ENCODE results near the gene HLA-DMB.
A peak's percentile ranks its signal among the peaks of the same experiment; 100 is the strongest.

The HLA-DMB gene

GRCh38 chr6:32905078-32905477 is 35.8 kb downstream of the HLA-DMB start:
- no peak for DNase-seq

DNA sequence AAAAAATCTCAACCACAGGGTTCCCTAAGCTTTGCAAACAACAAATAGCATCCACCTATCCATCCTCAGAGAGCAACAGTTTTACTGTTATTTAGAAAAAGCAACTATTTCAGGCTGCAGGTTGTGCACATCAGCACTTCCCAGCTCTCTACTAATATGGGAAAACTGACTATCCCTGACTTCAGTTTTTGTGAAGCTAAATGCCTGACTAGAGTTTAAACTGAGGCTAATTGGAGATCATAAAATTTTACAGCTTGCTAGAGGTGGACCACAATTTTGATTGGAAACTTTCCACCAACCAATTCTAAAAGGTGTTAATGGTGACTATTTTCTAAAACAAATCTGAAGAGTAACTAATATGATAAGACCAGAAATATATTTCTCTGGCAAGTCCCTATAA is 36.9 kb downstream of the HLA-DMB start:
- DNase-seq, result no peak

- peak in 1 of 2 experiments; percentile 29 for DNase-seq
These were observed 45.9 kb downstream of the HLA-DMB start for GRCh38 chr6:32895006-32895345.

DNA sequence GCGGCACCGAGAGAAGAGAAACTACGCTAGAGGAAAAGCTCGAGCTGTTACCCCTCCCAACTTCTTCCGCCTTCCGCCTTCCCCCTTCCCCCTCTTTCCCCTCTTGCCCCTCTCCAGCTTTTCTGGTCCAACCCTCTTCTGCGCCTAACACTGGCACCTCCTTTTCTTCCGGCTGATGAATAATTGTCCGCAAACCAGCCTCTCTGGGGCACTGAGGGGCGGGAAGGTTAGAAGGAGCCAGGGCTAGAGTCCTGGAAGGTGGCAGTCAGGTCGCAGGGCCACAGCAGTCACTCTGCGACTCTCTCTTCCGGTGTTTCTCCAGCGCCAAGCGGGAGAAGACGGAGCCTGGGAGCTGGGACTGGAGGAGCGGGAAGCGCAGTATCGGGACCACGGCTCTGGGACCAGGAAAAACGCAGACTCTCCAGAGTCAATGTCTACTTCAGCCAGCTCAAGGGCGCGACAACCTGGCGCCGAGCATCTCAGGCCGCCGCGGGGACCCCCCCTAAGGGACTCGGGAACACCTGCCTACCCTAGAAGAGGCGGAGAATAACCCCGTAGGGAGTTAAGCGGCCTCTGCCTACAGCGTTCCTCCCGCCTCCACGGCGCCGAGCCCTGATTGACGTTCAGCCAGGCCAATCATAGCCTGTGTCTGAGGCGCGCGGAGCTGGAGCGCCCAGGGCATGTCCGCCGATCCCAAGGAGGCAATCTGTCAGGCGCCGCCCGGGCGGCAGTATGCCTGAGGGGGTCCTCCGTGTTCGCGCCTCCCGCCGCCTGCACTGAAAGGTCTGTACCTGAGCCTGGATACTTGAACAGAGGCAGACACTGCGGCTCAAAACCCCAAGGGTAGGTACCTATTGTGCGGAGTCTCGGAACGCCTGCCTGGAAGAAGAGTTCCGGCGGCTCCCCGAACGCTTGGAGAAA is 46.5 kb downstream of the HLA-DMB start:
- peak; percentile 86 to 96 for DNase-seq

GRCh38 chr6:32890831-32891230 is 50.0 kb downstream of the HLA-DMB start:
- DNase-seq, result no peak

DNA sequence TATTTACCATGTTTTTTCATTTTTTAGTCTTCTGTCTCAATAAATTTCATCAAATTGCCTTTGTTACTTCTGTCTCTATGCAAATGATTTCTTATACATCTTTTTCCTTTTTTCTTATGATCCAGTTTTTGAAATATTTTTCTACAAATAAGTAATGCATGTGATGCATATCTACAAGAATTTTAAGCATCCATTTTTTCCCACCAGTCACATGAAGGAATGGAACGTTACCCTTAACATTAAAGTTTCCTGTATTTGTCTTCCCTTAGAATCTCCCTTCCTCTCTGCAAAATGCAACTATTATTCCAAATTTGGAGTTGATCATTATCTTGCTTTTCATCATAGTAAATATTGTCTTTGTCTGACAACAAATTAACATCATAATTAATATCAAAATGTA is 51.3 kb downstream of the HLA-DMB start:
- DNase-seq, result no peak

DNA sequence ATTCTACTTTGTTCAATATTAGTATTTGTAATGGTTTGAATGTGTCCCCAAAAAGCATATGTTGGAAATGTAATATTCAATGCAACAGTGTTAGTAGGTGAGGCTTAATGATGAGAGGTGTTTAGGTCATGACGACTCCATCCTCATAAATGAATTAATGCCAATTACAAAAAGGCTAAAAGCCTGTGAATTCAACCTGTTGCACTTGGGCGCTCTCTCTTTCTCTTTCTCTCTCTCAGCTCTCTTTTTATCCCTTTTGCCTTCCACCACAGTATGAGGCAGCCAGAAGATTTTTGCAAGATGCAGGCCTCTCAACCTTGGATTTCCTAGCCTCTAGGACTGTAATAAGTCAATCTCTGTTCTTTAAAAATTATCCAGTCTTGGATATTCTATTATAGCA is 52.3 kb downstream of the HLA-DMB start:
- no peak for DNase-seq

DNA sequence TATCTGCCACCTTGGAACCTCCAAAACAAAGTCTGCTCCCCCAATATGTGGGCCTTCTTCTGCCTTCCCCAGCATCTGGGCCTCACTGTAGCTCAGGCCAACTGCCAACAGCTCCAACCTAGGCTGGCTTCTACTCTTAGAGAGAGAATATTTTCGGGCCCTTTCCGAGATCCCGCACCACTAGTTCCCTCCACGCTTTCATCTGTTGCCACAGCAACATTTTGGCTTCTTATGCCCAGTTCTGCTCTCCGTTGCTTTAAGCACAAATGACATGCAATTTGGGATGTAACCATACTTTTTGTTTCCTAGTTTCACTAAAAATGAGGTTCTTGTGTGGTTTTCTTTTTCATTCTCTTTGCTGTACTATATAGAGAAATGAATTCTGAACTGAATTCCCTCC is 53.2 kb downstream of the HLA-DMB start:
- DNase-seq, result peak in 1 of 2 experiments; percentile 34

DNA sequence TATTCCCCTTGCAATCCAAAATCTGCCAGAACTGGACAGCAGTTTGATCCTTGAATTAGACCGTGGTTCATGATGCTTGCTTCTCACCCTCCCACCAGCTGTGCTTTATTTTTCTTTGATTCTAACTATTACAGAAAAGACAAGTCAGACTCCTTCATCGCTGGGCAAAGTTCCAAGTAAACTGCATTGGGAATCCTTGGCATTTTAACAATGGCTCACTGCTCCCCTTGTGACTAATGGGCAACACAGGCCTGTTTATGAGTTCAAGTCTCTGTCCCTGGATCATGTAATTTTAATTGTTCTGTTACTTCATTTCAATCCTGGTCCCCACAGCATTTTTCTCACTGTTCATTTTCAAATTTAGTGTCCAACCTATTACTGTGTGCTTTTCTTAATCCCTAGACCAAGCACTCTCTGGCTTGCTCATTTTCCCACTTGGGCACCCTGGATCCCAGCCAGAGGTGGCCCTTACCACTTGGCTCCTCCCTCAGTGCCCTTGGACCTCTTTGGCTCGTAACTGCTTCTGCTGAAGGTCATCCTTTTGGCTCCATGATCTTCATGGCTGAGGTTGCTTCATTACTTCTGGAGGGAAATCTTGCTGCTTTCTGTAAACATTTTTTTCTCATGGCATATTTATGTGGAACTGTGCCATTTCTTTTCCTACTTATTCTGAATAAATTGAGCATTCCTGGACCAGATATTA is 54.0 kb downstream of the HLA-DMB start:
- peak; percentile 47 to 82 for DNase-seq

DNA sequence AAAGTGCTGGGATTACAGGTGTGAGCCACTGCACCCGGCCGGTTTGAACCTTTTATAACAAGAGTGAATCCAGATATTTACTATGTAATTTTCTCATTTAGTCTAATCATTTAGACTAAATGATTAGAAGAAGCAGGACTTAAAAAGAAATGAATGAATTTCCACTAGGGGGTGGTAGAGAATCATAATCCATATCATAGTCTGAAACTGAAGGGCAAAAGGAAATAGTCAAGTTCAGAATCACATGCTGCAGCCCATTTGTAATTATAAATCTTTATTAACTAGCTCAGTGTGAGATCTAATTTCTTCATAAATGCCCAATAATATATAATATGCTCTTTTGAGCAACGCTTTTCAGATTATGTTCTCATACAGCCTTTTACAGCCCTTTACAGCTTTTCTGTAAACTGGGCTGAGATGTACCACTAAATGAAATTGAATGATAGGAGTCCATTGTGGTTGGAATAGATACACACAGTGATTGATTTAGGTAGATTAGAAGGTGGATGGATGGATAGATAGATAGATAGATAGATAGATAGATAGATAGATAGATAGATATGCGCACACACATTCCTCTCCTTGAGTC is 55.0 kb downstream of the HLA-DMB start:
- DNase-seq, result peak; percentile 78 to 79

Measured in NCI-H446 (cell line).